PC-9 (cell line): ENCODE measurements around the gene SEMA3B.

ENCODE experiments used
- EZH2 ChIP-seq: fragments of 200-600 bp; sonication (generic); IDR thresholded peaks from 2 replicates; pipeline ENCODE4 v1.8.0; 2017; ENCODE audit warnings: antibody characterized with exemption, low read depth
- TF ChIP-seq, protein P1 (sequence below): fragments of 200-600 bp; sonication (generic); conservative IDR thresholded peaks from 2 replicates; pipeline ENCODE4 v1.6.1; 2017; ENCODE audit warnings: mixed run types, antibody characterized with exemption, mild to moderate bottlenecking, moderate library complexity

DNA sequence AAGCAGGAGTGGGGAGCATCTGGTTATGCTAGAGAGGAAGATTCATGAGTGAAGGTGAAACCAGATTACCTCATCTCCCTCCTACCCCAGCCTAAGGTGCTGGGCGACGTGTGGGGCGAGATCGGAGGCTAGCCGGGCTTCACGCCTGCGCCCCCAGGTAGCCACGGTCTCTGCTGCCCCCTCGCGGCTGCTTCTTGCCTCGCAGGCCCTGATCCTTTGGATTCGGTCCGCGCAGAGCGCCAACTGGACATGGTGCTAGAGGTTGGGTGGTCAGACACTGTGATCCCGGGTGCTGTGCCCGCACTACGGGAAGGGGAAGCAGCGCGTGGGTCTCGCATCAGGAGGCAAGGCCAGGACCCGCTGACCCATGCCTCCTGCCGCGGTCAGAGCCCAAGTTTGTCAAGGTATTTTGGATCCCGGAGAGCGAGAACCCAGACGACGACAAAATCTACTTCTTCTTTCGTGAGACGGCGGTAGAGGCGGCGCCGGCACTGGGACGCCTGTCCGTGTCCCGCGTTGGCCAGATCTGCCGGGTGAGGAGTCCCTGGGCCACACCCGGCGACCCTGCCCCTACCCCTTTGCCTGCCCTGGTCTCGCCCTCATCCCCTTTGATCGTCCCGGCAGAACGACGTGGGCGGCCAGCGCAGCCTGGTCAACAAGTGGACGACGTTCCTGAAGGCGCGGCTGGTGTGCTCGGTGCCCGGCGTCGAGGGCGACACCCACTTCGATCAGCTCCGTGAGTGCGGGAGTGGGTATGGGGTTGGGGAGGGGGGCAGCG, 4.2 kb downstream of the SEMA3B start:
- TF ChIP-seq, protein P1, sequence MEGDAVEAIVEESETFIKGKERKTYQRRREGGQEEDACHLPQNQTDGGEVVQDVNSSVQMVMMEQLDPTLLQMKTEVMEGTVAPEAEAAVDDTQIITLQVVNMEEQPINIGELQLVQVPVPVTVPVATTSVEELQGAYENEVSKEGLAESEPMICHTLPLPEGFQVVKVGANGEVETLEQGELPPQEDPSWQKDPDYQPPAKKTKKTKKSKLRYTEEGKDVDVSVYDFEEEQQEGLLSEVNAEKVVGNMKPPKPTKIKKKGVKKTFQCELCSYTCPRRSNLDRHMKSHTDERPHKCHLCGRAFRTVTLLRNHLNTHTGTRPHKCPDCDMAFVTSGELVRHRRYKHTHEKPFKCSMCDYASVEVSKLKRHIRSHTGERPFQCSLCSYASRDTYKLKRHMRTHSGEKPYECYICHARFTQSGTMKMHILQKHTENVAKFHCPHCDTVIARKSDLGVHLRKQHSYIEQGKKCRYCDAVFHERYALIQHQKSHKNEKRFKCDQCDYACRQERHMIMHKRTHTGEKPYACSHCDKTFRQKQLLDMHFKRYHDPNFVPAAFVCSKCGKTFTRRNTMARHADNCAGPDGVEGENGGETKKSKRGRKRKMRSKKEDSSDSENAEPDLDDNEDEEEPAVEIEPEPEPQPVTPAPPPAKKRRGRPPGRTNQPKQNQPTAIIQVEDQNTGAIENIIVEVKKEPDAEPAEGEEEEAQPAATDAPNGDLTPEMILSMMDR: peak; percentile 91
- no peak for TF ChIP-seq EZH2
